GM12801 (cell line): ENCODE data around the gene DNAJA4.

Experiments
- CTCF ChIP-seq: IDR thresholded peaks from one replicate; pipeline ENCODE4 v1.5.1; 2011; ENCODE audit warnings: control low read depth; ENCODE audit not compliant: insufficient read length; ENCODE audit errors: extremely low read depth

Gene DNAJA4

GRCh38 chr15:78321041-78321570 is 56.7 kb downstream of the DNAJA4 start:
- TF ChIP-seq CTCF: no peak

GRCh38 chr15:78321786-78322185 is 57.4 kb downstream of the DNAJA4 start:
- TF ChIP-seq CTCF: no peak

GRCh38 chr15:78322243-78322642 is 57.9 kb downstream of the DNAJA4 start:
- TF ChIP-seq CTCF: no peak

- TF ChIP-seq CTCF: no peak
These were observed 58.6 kb downstream of the DNAJA4 start for GRCh38 chr15:78322724-78323521.

- TF ChIP-seq CTCF: no peak
These were observed 59.3 kb downstream of the DNAJA4 start for GRCh38 chr15:78323693-78324092.

- TF ChIP-seq CTCF: no peak
These were observed 59.8 kb downstream of the DNAJA4 start for GRCh38 chr15:78324144-78324543.

- TF ChIP-seq CTCF: no peak
These were observed 60.9 kb downstream of the DNAJA4 start for GRCh38 chr15:78325092-78325843.
